GM08714 (cell line): ENCODE data around the gene APLF.

ENCODE experiments used
- H3K4me3 ChIP-seq: fragments of 200-500 bp; sonication (Bioruptor generic); 2 replicates; pipeline ENCODE4 v1.5.1; 2014; ENCODE audit warnings: mild to moderate bottlenecking, low read length, inconsistent platforms
- ZNF274 ChIP-seq: IDR thresholded peaks from 2 replicates; pipeline ENCODE4 v1.6.1; 2012; ENCODE audit warnings: mild to moderate bottlenecking, low read depth, low read length

Gene APLF

DNA sequence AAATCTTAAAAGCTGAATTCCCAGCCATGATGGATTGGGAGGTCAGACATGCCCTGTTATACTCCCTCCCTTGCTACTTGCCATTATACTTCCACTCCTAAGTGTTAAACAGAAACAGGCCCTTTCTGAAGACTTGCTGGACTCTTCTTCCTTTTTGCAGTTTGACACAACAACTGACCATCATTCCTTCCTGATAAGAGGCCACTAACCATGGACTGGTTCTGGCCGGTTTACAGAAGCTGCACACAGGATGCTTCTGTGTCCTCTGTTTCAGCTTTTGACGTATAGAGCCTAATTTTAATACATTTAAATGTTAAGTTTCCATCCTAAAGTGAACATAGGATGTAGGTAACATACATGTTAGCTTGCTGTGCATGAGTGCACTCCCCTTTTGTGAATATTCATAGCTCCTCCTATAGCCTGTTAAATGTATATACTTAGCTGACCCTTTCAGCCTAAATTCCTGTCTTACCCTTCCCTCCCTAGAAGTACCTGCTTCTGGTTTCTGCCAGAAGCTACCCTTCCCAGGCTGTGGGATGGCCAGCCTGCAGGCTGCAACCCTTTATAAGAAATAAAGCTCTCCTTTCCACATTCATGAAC, 13.5 kb upstream of the APLF start:
- TF ChIP-seq ZNF274, result no peak
- H3K4me3 ChIP-seq, result no peak overlapping the region

DNA sequence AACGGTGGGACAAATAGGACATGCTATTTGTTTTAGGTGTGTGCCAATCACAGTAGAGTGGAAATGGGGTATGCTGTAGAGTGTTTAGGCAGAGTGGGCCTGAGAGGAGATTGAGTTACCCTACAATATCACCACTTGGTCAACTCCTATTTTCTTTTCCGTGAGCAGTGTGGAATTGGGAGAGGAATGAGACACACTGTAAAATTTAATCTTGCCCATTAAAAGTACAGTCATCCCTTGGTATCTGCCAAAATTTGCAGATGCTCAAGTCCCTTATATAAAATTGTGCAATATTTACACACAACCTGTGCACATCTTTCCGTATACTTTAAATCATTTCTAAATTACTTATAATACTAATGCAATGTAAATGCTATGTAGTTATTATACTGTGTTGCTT, 12.7 kb upstream of the APLF start:
- no peak for TF ChIP-seq ZNF274
- H3K4me3 ChIP-seq, result no peak overlapping the region

DNA sequence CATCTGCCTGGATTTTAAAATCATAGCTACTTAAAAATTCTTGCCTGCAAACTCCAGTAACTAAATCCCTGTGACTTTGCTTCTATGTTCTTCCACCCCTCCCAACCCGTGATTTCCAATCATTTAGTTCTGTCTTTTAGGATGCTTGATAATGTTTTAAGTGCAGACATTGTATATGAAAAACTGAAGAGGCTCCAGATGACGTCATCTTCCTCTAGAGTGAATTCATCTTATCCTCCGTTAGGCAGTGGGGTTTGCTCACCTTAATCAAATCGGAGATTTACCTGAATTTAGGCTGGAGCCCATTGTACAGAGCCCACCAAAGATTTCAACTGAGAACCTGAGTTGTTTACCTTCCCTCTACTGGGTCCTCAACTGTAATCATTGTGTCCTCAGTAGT, 11.2 kb upstream of the APLF start:
- no peak overlapping the region for H3K4me3 ChIP-seq
- TF ChIP-seq ZNF274, result no peak

DNA sequence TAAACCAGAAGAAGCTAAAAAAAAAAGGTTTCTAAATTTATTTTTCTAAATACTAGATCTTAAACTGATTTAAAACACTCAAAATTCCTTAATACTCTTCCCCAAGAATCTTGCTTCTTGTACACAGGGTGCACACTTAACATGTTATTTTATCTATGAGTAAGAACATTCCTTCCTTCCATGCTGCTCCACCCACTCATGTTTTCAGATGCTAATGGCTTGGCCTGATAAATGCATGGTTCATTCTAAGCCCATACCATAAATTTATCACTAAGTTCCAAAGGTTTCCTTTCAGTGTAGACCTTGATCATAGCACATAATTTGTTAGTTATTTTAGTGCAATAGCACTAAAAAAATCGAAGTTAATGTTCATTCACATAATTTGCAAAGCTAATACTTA, 8.4 kb upstream of the APLF start:
- TF ChIP-seq ZNF274, result no peak
- H3K4me3 ChIP-seq, result no peak overlapping the region

DNA sequence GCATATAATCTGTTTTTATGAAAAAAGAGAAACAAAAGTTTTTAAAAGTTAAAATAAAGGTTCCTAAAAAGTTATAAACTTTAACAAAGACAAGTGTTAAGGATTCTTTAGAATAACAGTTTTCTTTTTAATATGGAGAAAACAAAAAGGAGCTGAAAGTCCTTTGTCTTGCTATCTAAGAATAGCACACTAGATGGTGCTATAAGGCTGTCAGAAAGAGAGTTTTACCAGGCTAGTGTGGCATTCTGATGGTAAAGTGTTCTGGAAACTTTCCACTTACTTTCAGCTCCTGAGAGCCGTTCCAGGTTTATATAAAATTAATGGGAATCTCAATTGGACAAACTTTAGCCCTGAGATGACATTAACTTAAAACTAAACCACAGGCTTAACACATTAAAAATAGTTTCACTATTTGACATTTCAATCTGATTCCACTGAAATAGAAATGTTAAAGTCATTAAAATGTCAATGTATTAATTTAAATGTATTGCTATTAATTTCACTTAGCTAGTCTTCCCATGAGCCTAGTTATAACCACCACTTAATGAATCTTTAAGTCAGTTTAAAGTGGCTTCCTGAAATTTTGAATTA, 4.0 kb upstream of the APLF start:
- TF ChIP-seq ZNF274, result no peak
- H3K4me3 ChIP-seq, result no peak overlapping the region

DNA sequence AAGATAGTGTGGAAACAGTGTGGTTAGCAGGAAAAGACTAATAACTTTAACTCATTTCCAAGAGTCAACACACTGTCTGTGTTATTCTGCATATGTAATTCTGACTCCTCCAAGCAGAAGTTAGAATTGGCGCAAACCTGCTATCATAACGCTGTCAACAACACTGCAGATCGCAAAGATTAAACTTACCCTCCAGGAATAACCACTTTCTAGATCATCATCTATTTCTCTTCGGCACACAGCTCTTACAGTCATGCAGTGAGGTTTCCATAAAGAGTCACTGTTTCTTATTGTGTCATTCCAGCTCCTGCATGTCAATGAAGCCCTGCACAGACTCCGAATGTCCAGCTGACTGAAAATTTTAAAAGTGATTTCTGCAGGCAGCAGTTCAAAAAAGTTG, 2.7 kb upstream of the APLF start:
- no peak for TF ChIP-seq ZNF274
- no peak overlapping the region for H3K4me3 ChIP-seq

DNA sequence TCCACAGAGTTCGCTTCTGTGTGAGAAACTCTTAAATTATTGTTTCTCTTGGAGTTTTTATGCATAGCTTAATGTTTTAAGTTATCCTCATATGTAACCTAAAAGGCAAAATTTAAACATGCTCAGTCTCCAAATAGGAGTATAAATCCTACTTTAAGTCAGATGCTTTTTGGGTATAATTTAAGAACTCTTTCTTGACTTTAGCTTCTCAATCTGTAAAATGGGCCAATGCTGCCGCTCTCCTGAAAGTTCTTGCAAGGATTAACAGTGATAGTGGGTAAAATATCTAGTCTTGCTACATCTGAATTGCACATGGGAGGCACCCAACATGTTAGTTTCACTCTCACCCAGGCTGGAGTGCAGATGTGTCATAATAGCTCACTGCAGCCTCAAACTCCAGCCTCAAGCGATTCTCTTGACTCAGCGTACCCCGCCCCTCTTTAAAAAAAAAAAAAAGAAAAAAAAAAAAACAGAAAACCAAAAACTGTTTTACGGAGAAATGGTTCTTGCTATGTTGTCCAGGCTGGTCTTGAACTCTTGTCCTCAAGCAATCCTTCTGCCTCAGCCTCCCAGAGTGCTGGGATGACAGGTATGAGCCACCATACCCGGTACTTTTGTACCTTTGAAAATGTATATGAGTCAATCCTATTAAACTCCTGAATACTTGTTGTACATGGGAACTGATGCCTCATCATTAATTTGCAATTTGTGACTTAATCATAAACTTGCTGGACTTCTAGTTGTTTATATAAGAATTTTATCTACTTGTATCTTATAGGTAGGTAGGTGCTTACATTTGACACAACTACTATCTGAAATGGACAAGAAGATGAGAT, 2.1 kb upstream of the APLF start:
- no peak overlapping the region for H3K4me3 ChIP-seq

DNA sequence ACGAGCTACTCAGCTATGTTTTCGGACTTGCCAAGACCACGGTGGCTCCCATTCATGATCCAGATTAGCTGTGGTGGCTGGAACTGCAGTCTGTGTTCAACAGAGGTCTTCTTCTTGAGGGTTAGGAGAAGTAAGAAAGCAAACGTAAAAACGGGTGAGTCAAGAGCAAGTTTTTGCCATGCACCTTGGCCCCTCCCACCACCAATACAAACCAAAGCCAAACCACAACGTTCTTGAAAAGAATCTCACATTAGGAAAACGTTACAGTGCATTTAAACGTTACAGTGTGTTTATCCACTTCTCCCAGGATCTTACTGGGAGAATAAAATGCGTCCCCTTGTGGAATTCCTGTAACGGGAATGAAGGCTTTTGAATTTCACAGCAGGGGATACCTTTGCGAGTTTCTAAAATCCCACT, 1.0 kb upstream of the APLF start:
- no peak for TF ChIP-seq ZNF274
- peak overlapping the region; percentile 94 for H3K4me3 ChIP-seq

More for the DNA sequence above, 2.1 kb upstream of the APLF start:
- TF ChIP-seq ZNF274, result no peak

DNA sequence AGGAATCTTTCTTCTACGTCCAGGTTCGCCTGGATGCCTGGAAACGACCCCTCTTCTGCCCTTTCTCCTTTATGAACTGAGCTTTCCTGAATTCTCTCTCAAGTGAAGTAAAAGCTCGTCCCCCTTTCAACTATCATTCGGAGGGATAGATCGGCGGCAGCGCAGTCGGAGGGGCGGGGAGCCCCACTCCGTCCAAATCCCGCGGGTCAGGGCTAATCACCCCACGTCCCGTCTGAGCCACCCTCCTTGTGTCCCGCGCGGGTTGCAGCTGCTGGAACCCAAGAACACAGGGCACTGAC, 658 bp upstream of the APLF start:
- H3K4me3 ChIP-seq, result peak overlapping the region; percentile 94
- no peak for TF ChIP-seq ZNF274

DNA sequence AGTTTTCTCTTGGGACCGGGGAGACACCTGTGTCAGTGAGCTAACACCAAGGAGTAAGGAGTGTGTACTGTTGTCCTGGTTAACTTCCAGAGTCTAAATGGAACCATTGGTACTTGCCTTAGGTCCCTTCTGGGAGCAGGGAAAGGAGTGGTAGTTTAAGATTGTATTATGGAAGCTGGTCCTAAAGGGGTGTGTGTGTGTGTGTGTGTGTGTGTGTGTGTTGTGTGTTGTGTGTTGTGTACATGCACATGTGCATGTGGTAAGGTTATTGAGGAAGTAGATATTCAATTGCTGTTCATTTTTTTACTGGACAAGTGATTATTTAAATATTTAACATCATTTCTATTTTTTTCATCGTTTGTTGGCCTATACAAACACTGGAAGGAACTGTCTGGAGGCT, 1.4 kb downstream of the APLF start:
- no peak for TF ChIP-seq ZNF274
- no peak overlapping the region for H3K4me3 ChIP-seq

DNA sequence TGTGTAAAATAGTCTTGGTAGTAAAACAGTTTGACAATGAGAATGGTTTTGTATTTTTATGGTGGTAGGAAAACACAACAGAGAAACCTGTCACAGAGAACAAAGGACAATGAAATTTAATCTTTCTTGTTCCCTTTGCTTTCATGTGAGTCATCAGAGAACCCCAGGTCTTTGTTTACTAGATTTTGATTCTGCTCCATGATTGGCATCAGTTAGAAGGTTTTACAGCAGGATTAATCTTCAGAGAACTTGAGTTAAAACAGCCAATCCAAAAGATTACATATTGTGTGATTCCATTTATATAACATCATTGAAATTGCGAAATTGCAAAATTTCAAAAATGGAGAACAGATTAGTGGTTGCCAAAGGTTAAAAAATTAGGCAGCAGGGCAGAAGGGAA, 2.5 kb downstream of the APLF start:
- no peak overlapping the region for H3K4me3 ChIP-seq
- no peak for TF ChIP-seq ZNF274

DNA sequence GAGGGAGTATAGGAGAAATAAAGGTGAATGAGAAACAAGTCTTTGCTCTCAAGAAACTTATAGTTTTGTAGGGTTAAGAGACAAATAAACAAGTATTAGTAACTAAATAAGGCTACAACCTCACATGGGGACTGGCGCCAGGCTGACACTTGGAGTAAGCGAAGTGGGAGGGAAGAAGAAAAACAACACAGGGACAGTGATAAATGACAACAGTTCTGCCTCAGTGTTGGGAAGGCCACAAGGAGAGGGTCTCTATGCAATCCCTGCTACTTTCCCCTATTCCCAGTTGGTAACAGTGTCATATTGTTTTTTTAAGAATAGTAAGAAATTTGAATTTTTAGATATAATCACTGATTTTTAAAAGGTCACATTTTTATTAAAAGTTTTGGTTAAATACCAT, 4.0 kb downstream of the APLF start:
- TF ChIP-seq ZNF274, result no peak
- no peak overlapping the region for H3K4me3 ChIP-seq

DNA sequence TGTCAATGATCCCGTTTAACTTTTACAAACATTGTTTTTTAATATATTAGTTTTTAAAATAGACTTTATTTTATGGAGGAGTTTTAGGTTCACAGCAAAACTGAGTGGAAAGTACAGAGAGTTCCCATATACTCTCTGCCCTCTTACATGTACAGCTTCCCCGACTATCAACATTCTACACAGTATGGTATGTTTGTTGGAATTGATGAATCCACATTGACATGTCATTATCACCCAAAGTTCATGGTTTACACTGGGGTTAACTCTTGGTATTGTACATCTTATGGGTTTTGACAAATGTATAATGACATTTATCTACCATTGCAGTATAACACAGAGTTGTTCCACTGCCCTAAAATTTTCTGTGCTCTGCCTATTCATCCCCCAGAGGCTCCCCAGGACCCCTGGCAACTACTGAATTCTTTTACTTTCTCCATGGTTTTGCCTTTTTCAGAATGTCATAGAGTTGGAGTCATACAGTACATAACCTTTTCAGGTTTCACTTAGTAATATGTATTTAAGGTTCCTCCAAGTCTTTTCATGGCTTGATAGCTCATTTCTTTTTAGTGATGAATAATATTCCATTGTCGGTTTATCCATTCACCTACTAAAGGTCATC, 5.5 kb downstream of the APLF start:
- H3K4me3 ChIP-seq, result no peak overlapping the region
- TF ChIP-seq ZNF274, result no peak

DNA sequence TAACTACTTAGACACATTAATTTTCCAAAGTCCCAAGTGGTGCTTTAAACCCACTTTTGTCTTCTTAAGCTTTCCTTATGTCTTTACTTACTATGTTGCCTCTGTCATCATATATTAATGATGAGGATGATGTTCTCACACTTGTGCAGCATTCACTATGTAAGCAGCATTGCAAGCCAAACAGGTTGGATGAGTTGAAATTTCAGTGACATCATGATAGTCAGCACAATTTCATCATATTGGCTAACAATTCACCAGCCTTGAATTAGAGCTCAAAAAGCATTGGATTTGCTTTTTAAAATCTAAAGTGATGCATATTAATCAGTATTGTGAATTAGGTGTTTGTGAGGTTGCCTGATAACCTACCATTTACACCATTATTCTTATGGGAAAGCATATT, 7.7 kb downstream of the APLF start:
- TF ChIP-seq ZNF274, result no peak
- no peak overlapping the region for H3K4me3 ChIP-seq

DNA sequence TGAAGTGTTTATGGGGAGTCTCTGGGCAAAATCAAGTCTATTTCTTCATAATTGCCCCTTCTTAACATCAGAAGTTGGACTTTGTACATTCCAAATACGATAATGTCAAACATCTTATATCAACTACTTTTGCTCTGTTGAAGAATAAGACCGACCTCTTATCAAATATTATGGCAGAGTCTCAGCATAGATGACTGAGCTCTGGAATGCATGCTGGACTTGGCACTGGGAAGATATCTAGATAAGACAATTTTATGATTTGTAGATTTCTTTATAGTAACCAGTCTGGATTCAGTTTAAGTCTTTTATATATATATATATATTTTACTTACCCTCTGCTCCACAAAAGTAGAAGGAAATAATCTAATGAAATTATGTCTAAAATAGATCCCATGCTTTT, 8.2 kb downstream of the APLF start:
- TF ChIP-seq ZNF274, result no peak
- H3K4me3 ChIP-seq, result no peak overlapping the region
